GM19438 (cell line): ENCODE data around the gene BMF.

Experiments
- ATAC-seq: cut with Tn5 transposase; IDR thresholded peaks from one replicate; pipeline ENCODE4 v1.9.1; 2021; ENCODE audit warnings: low read depth; ENCODE audit not compliant: unreplicated experiment

BMF gene

GRCh38 chr15:40069178-40070165, 39.2 kb downstream of the BMF start:
- peak; percentile 68 for ATAC-seq

GRCh38 chr15:40067921-40068624, 40.6 kb downstream of the BMF start:
- ATAC-seq, result no peak

GRCh38 chr15:40066589-40066988, 42.1 kb downstream of the BMF start:
- ATAC-seq, result no peak

- no peak for ATAC-seq
Measured at GRCh38 chr15:40065166-40065565, 43.5 kb downstream of the BMF start.

GRCh38 chr15:40064231-40064894, 44.3 kb downstream of the BMF start:
- peak; percentile 53 for ATAC-seq

GRCh38 chr15:40063563-40064011, 45.1 kb downstream of the BMF start:
- no peak for ATAC-seq

GRCh38 chr15:40062816-40063562, 45.7 kb downstream of the BMF start:
- no peak for ATAC-seq

GRCh38 chr15:40061212-40061901, 47.3 kb downstream of the BMF start:
- no peak for ATAC-seq

GRCh38 chr15:40060236-40060961, 48.3 kb downstream of the BMF start:
- ATAC-seq, result no peak

- ATAC-seq, result no peak
Measured at GRCh38 chr15:40059821-40060220, 48.9 kb downstream of the BMF start.

GRCh38 chr15:40058476-40059140, 50.1 kb downstream of the BMF start:
- no peak for ATAC-seq

GRCh38 chr15:40055576-40056293, 52.9 kb downstream of the BMF start:
- no peak for ATAC-seq

- peak; percentile 69 for ATAC-seq
Measured at GRCh38 chr15:40054855-40055575, 53.7 kb downstream of the BMF start.

GRCh38 chr15:40054605-40054854, 54.1 kb downstream of the BMF start:
- ATAC-seq, result peak; percentile 50

GRCh38 chr15:40053831-40054604, 54.7 kb downstream of the BMF start:
- ATAC-seq, result peak; percentile 40

- ATAC-seq, result no peak
Measured at GRCh38 chr15:40053079-40053830, 55.4 kb downstream of the BMF start.
